Epidermal melanocyte (primary cell): ENCODE data around the gene PTPRM.

Experiments used
- DNase-seq: peaks from one replicate; pipeline ENCODE4 v3.0.0; 2011; ENCODE audit warnings: low spot score; ENCODE audit not compliant: insufficient read length

PTPRM gene

GRCh38 chr18:8261651-8262091 lies 694.6 kb downstream of the PTPRM start:
- DNase-seq: no peak

- DNase-seq: no peak
These were observed 695.1 kb downstream of the PTPRM start for GRCh38 chr18:8262221-8262620.

DNA sequence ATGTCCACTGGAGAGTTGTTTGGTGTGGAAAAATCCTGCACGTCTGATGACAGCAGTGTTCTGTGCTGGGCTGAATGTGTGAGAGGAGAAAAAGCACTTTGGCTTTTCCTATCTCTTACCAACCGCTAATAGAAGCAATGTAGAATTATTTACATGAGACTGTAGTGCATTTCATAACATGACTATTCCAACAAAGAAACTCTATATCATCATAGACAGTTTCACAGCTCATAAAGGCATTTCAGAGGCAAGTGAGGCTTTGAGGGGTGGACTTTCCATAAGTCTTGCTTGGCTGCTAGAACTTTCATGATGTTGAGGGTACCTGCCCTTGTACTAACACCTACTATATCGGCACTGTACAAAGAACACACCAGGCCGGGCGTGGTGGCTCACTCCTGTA lies 697.0 kb downstream of the PTPRM start:
- no peak for DNase-seq

DNA sequence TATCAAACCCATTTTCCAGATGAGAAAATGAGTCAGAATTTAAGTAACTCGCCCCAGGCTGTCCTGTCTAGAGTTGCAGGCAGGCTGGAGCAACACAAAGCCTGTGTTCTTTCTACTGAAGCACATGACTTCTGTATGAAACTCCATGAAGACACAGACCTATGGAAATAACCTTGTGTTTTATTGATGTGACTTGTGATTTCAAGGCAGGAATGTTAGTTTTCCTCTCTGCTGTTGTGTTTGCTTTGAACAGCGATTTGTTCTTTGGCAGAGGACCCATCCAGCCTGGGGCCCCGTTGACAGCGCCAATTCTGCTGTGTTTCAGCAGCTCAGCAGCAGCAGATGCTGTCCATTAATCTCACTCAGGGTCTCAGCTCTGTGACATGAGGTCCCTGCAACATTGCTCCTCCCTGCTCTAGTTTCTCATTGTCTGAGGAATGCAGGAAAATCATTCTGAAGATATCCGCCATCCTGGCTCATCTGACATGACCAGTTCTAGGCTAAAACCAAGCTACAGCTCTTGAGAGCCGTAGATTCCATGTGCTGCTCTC lies 697.8 kb downstream of the PTPRM start:
- peak; percentile 54 for DNase-seq

DNA sequence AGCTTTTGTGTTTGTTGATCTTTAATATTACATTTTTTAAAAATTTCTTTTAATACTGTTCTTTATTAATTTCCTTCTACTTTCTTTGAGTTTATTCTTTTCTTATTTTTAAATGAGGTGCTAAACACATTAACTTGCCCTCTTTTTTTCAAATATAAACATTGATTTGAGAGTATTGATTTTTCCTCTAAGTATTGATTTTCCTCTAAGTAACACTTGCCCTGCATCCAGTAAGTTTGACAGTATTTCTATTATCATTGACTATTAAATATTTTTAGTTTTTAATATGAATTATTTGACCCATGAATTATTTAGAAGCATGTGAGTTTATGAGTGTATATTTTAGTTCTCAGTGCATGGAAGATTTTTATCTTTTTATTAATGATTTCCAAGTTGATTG lies 705.1 kb downstream of the PTPRM start:
- no peak for DNase-seq

DNA sequence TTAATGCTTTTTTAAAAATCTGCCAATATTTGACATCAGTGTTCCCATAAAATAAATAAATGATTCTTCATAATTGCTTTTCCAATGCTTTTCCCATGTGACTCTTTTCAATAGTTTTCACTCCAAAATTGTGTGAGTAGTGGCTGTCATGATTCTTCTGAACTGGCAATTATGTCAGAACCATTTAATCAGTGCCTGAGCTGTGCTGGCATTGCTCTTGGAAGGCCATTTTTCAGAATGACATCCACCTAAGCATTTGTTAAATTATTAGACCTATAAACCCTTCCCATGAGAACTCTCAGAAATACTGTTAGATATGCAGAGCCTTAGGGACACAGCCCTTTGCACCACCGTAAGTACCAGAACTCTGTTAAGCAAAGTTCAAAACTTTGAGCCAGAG lies 707.3 kb downstream of the PTPRM start:
- no peak for DNase-seq

- DNase-seq: no peak
These were observed 709.3 kb downstream of the PTPRM start for GRCh38 chr18:8276406-8276805.

DNA sequence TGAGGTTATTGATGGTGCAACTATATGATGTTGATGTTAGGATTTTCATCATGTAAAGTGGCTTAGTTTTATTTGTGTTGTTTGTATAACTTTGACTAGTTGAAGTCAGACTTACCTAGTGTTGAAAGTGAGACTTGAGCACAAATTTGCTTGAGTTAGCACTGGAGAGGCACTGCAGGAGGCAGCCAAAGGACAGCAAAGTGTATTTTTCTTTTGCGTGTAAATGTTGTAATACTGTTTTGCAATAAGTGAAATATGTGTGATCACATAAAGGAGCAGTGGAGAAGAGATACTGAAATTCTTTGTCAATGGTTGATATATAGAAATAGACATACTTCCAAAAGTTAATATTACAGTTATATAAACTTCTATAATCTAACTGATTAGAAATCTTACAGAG lies 710.2 kb downstream of the PTPRM start:
- DNase-seq: no peak

- no peak for DNase-seq
These were observed 712.2 kb downstream of the PTPRM start for GRCh38 chr18:8279346-8279745.

- no peak for DNase-seq
These were observed 712.7 kb downstream of the PTPRM start for GRCh38 chr18:8279781-8280330.

- no peak for DNase-seq
These were observed 716.9 kb downstream of the PTPRM start for GRCh38 chr18:8283891-8284585.

- no peak for DNase-seq
These were observed 719.2 kb downstream of the PTPRM start for GRCh38 chr18:8286303-8286702.

GRCh38 chr18:8287196-8287885 lies 720.2 kb downstream of the PTPRM start:
- no peak for DNase-seq

GRCh38 chr18:8288472-8289195 lies 721.5 kb downstream of the PTPRM start:
- DNase-seq: no peak

DNA sequence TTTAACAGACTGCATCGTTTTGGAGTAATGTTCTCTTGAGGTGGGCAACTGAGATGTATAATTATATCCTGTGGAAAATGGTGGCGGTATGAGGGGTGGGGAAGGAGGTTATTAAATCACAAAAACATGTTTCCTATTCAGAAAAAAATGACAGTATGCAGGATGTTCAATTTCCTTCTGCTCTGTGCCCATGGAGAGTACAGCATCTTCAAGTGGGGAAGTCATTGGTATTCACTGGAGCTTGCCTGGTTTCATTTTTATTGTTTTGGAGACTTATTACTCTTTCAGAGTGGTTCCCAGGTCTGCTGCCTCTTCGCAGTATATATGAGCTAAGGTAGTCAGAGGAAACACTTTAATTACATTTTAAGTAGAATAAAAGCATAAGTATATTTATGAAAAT lies 723.3 kb downstream of the PTPRM start:
- DNase-seq: no peak

GRCh38 chr18:8290913-8291312 lies 723.8 kb downstream of the PTPRM start:
- DNase-seq: no peak

GRCh38 chr18:8293184-8293583 lies 726.1 kb downstream of the PTPRM start:
- DNase-seq: no peak

DNA sequence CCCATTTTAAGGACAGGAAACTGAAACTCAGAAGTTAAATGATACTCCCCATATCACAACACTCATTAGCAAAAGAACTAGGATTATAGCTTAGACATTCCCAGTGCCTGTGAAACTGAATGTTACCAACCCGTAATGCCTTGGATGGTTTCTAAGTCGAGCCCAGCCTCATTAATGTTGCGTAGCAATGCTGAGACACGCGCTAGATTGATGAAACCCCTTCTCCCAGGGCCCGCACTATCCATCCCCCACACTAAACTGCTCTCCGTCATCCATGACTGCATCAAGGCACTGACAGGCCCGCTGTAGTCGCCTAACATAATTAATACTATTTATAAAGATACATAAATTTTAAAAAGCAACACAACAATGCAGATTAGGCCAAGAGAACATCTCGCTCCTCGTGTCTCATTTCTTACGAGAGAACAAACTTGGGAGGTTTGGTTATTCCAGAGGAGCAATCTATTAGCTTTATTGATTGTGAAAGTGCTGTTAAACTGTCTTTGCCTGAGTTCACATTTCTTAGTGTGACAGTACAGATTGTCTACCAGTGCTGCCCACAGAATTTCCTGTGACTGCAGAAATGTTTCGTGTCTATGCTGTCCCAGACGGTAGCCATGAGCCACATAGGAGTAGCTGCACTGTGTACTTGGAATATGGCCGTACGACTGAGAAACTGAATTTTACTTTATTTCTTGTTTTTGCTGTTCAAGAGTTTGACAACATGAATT lies 729.9 kb downstream of the PTPRM start:
- DNase-seq: no peak

DNA sequence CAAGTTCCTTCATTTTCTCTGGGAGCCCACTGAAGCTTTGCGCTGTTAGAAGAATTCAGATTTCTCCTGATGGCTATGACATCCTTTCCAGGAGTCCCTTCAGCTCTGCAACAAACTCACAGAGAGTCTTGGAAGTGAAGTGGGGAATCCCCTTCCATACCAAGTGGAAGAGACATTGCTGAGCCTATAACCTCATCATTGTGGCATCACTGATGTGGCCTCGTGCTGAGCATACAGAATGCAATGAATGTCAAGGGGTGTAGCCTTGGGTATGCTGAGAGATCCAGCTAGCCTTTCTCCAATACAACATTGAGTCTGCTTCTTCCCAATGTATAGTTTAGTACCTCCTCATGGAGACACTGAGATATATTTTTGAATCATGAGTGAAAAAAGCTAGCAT lies 731.1 kb downstream of the PTPRM start:
- no peak for DNase-seq

GRCh38 chr18:8299054-8299980 lies 732.2 kb downstream of the PTPRM start:
- DNase-seq: no peak
